Stomach (tissue), 9 donors: ENCODE data around the gene RBM47. TPM values are rescaled to one million over a fixed set of nuclear protein-coding genes. Genes with fewer than 3 reads are reported as not detected.

Source experiments
- DNase-seq, 2 donors: peaks; one replicate each; pipeline versions ENCODE4 v3.0.0 to v3.0.0-alpha.2; 2013 to 2019
- H3K27ac ChIP-seq, 5 donors: fragments of 200-600 bp in 4 of 5; sonication (generic) in 4 of 5; one replicate each; pipeline ENCODE4 v1.5.1; 2013 to 2019; ENCODE audit warnings: mild to moderate bottlenecking in 1 of 5, moderate library complexity in 1 of 5
- H3K27me3 ChIP-seq, 3 donors: fragments of 200-600 bp; sonication (generic); one replicate each; pipeline ENCODE4 v1.5.1; 2017 to 2019; ENCODE audit warnings: mixed run types in 1 of 3
- H3K36me3 ChIP-seq, 4 donors: fragments of 200-600 bp; sonication (generic); 1 replicate in 3 of 4; 2 replicates in 1 of 4; pipeline ENCODE4 v1.5.1; 2016 to 2019
- H3K4me1 ChIP-seq, 4 donors: fragments of 200-600 bp; sonication (generic); one replicate each; pipeline ENCODE4 v1.5.1; 2016 to 2019
- H3K4me3 ChIP-seq, 4 donors: fragments of 200-600 bp; sonication (generic) in 3 of 4; one replicate each; pipeline ENCODE4 v1.5.1; 2016 to 2019; ENCODE audit warnings: mild to moderate bottlenecking in 1 of 4
- H3K9me3 ChIP-seq, 4 donors: fragments of 200-600 bp; sonication (generic); one replicate each; pipeline ENCODE4 v1.5.1; 2016 to 2019
- CTCF ChIP-seq, 7 experiments: fragments of 450-650 bp in 4 of 7; fragments of 200-600 bp in 3 of 7; sonication (generic) in 3 of 7; IDR thresholded peaks; one replicate each; pipeline ENCODE4 v1.5.1; 2016 to 2019; ENCODE audit warnings: antibody characterized with exemption in 7 of 7, control low read depth in 2 of 7, mild to moderate bottlenecking in 1 of 7
- EP300 ChIP-seq: sonication (generic); formaldehyde crosslinking; IDR thresholded peaks from one replicate; pipeline ENCODE4 v1.6.1; 2017; ENCODE audit warnings: antibody characterized with exemption
- POLR2A ChIP-seq, 4 donors: fragments of 450-650 bp; IDR thresholded peaks; one replicate each; pipeline ENCODE4 v1.6.1; 2016; ENCODE audit warnings: antibody characterized with exemption in 4 of 4, control low read depth in 2 of 4, mild to moderate bottlenecking in 1 of 4, moderate library complexity in 1 of 4
- POLR2AphosphoS5 ChIP-seq, 3 donors: sonication (generic); formaldehyde crosslinking; IDR thresholded peaks; one replicate each; pipeline ENCODE4 v1.6.1; 2016; ENCODE audit warnings: antibody characterized with exemption in 3 of 3
- WGBS, 5 donors: extraction: QIAGEN DNeasy Blood & Tissue Kit in 3 of 5; methylation state at CpG; one replicate each; pipeline versions ENCODE4 v1.1.5 to v1.1.7; 2013 to 2018; 5-methylcytosine and 5-hydroxymethylcytosine counted together
- intact Hi-C: fragments of 100-400 bp; cut with DNase I; formaldehyde crosslinking; loops from one replicate; pipeline ENCODE4 v1.15.1; 2023; ENCODE audit warnings: low total_unique reads
- polyA plus RNA-seq, 3 donors: library from polyadenylated mRNA; stranded (reverse); fragments of 200-250 nt; gene quantifications; one replicate each; pipeline ENCODE4 v1.2.3, GENCODE V29; 2013
- total RNA-seq, 5 donors: library from RNA; depleted of rRNA; stranded (reverse); fragments of >200 nt; gene quantifications; one replicate each; pipeline versions ENCODE4 v1.1.0 to v1.2.3, GENCODE V29; 2014 to 2016
- donor health status: healthy with polysubstance abuse.
- donor health status: Bipolar disorder and iron deficiency.
- donor health status: healthy.

Gene RBM47
- total and polyA plus RNA-seq, 8 donors: 18.5 to 448 (median 160) TPM

- 89 to 95% (median 91%) methylated on average over 4 of the region's 4 CpGs for WGBS, 5 donors
- intact Hi-C loops: no loop called here
- H3K27me3 ChIP-seq: no peaks in the 10 kb centered on the region
Measured at GRCh38 chr4:40661803-40662202, 32.1 kb upstream of the RBM47 start.

GRCh38 chr4:40656201-40656863 is 26.7 kb upstream of the RBM47 start:
- H3K9me3 ChIP-seq: no peaks in the 10 kb centered on the region
- no peaks in the 10 kb centered on the region for H3K36me3 ChIP-seq
- no peaks in the 10 kb centered on the region for H3K27me3 ChIP-seq
- TF ChIP-seq CTCF (IDR thresholded peaks at IDR 0.05) (no peak), POLR2AphosphoS5 (IDR thresholded peaks at IDR 0.05) (no peak), POLR2A (IDR thresholded peaks at IDR 0.05) (no peak), EP300 (no peak)
- DNase-seq: no peak
- H3K27ac ChIP-seq: no peak overlapping the region
- intact Hi-C loops: no loop called here
- no peaks in the 10 kb centered on the region for H3K4me1 ChIP-seq
- WGBS, 5 donors: 71 to 95% (median 91%) methylated on average over 9 of the region's 9 CpGs
- no peak overlapping the region for H3K4me3 ChIP-seq

More at GRCh38 chr4:40661803-40662202, 32.1 kb upstream of the RBM47 start:
- no peak for TF ChIP-seq CTCF (IDR thresholded peaks at IDR 0.05)
- TF ChIP-seq POLR2A (IDR thresholded peaks at IDR 0.05): no peak
- TF ChIP-seq EP300: no peak
- no peak for TF ChIP-seq POLR2AphosphoS5 (IDR thresholded peaks at IDR 0.05)
- no peaks in the 10 kb centered on the region for H3K36me3 ChIP-seq
- no peak overlapping the region for H3K27ac ChIP-seq
- DNase-seq: no peak
- H3K4me1 ChIP-seq: peaks cover 5 to 15% (median 10%) of the 10 kb centered on the region in 4 donors
- no peak overlapping the region for H3K4me3 ChIP-seq
- no peaks in the 10 kb centered on the region for H3K9me3 ChIP-seq

- no peaks in the 10 kb centered on the region for H3K27me3 ChIP-seq
- no peak for DNase-seq
- no peaks in the 10 kb centered on the region for H3K36me3 ChIP-seq
- 89 to 97% (median 94%) methylated on average over 2 of the region's 2 CpGs for WGBS, 5 donors
- H3K4me3 ChIP-seq: no peak overlapping the region
- no peaks in the 10 kb centered on the region for H3K9me3 ChIP-seq
- no peak for TF ChIP-seq POLR2A (IDR thresholded peaks at IDR 0.05)
- TF ChIP-seq CTCF (IDR thresholded peaks at IDR 0.05): no peak
- TF ChIP-seq POLR2AphosphoS5 (IDR thresholded peaks at IDR 0.05): no peak
- no peak for TF ChIP-seq EP300
- H3K27ac ChIP-seq: no peak overlapping the region
- H3K4me1 ChIP-seq: no peaks in the 10 kb centered on the region
- intact Hi-C loops: no loop called here
Measured at GRCh38 chr4:40651280-40651679, 21.6 kb upstream of the RBM47 start.

GRCh38 chr4:40649321-40649720 is 19.7 kb upstream of the RBM47 start:
- H3K9me3 ChIP-seq: no peaks in the 10 kb centered on the region
- H3K27me3 ChIP-seq: no peaks in the 10 kb centered on the region
- no peak for DNase-seq
- H3K4me3 ChIP-seq: no peak overlapping the region
- intact Hi-C loops: no loop called here
- WGBS, 5 donors: 68 to 85% (median 71%) methylated on average over 6 of the region's 6 CpGs
- no peaks in the 10 kb centered on the region for H3K36me3 ChIP-seq
- no peak overlapping the region for H3K27ac ChIP-seq
- TF ChIP-seq CTCF (IDR thresholded peaks at IDR 0.05): no peak
- no peak for TF ChIP-seq POLR2A (IDR thresholded peaks at IDR 0.05)
- TF ChIP-seq POLR2AphosphoS5 (IDR thresholded peaks at IDR 0.05): no peak
- TF ChIP-seq EP300: no peak
- H3K4me1 ChIP-seq: no peaks in the 10 kb centered on the region
